ENCODE measurements around the gene VAV2. TPM values are rescaled to one million over a fixed set of nuclear protein-coding genes. Genes with fewer than 3 reads are reported as not detected.
A peak's percentile ranks its signal among the peaks of the same experiment; 100 is the strongest.

VAV2 gene
- total RNA-seq, 1 donor from 2014 or later, result 9.1 TPM

DNA sequence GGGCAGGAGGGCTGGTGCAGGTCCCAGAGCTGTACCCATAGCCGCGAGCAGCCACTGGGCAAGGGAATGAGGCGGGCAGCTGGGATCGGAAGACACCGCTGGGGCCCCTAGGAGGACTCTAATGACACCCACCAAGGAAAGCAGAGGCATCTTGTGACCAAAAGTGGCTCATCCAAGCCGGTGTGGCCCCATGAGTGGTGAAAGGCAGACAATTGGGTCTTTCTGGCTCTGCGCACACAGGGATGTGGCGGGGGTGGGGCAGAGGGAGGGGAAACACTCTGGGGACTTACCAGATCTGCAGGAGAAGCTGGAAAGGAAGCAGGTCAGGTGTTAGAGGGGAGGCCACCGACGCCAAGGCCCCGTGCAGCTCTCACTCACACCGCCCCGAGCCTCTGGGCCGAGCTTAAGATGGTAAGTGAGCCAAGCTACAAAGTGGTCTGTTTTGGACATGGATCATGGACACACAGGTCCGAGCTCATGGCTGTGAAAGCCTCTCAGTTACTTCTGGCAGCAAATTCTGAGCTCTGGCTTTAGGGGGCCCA, 211.6 kb downstream of the VAV2 start:
- ATAC-seq, result no peak

DNA sequence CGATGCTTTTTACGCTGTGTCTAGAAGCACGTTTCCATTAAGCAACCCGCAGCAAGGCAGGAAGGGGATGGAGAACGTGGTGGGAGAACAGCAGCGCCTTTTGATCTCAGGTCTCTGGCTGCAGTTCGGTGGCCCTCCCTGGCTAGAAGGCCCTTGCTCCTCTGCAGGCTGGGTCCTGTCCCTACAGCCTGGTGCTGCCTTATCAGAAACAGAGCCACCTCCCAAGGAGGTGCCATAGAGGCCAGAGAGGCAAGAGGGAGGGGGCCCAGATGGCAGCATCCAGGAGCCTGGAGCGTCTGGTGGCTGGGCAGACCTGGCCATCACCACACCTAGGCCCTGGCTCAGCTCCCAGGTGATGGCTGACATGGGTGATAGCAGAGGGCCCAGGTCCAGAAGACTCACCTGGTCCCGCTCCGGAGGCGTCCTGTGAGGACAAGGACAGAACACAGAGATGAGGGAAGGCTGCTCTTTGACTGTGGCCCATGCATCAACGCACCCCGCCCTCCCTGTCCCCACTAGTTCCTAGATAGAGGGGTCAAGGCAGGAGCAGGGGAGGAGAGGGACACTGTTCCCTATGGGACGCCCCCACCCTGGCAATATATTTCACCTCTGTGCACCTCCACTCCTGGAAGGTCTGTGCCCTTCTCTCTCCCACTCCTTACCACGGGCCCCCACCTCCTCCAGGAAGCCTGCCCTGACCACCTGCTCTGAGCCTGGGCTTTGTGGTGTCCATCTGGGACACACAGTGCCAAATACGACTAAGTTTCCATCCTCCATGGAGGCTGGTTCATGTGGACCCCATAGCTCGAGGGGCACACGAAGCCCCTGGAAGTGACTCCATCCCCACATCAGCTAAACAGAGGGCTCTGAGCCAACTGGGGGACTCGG, 212.4 kb downstream of the VAV2 start:
- no peak for ATAC-seq

DNA sequence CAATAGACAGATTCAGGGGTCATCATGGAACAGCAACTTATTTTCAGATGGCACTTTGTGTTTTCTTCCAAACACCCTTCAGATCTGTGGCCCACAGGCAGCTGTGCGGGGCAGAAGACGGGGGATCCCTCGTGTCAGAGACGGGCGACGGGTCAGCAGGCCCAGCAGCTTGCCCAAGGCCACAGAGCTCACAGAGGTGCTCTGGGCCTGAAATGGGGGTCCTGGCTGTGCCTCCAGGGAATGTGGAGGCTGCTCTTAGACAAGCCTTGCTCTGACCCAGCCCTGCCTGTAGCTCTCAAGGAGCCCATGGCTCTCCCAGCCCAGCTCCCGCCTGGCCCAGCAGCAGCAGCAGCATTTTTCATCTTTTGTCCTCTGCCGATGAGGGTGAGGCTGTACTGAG, 213.0 kb downstream of the VAV2 start:
- no peak for ATAC-seq

DNA sequence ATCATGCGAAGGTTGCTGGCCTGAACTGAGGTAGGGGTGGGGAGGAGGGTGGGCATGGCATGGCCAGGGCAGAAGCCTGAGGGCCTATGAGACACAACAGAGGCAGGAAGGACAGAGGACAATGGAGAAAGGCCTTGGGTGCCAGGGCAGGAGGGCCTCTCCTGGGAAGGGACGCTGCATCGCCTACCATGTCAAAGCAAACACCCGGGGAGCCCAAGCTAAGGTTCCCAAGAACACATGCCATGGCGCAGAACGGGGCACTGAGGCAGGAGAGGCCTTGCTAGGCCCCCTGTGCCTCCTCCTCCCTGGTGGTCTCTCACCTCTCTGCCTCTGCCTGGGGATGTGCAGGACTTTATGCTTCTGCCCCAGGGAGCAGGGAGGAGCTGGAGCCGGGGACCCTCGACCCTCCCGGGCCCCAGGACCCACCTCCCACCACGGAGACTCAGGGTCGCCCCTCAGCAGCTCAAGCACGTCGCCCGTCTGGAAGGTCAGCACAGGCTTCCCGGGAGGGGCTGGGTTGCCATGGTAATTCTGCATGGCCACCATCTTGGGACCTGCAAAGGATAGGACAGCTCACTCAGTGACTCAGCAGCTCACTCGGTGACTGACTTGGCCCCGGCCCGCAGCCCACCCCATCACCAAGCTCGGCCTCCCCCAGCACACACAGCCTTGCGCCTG, 213.6 kb downstream of the VAV2 start:
- no peak for ATAC-seq

DNA sequence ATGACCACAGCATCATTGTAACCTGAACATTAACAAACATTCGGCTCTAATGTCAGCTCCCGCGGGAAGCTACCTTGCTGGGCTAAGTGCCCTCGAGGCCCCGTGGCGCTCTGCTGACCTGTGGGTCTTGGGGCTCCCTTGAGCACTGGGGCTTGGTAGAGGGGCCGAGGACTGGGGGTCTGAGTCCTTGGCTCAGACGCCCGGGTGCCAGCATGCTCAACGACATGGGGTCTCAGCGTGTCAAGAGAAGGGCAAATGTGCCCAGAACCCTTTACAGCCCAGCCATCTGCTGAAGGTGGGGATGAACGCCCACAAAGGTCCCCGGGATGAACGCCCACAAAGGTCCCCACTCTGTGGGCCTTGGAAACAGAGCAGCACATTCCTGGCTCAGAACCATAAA, 214.3 kb downstream of the VAV2 start:
- no peak for ATAC-seq

DNA sequence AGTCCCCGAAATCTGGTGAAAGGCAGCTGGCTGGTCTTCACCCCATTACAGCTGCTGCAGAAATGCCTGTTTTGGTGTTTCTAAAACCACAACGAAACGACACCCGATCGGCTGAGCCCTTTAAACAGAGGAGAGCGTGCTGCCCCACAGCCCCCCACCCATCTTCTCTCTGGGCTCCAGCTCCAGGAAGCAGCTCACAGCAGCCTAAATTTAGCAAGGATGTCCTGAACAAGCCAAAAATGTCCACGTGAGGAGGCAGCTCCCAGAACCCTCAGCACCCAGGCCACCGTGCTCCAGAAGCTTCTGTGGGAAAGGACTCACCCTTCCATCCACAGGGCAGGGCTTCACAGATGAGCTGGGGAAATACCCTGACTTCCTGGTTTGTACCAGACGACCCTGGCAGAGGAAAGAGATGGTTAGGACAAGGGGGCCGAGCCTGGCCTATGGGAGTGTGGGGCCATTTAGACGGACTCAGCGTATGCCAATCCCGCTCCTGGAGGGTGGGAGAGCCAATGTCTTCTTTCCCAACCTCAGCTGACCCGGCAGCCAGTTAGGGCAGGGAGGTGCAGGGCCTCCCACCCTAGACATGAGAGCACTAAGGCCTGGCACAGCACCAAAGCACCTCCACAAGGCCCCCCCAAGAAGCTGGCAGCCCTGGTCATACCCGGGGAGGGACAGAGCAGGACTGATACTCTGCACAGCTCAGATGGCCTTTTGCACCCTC, 214.9 kb downstream of the VAV2 start:
- ATAC-seq, result no peak

DNA sequence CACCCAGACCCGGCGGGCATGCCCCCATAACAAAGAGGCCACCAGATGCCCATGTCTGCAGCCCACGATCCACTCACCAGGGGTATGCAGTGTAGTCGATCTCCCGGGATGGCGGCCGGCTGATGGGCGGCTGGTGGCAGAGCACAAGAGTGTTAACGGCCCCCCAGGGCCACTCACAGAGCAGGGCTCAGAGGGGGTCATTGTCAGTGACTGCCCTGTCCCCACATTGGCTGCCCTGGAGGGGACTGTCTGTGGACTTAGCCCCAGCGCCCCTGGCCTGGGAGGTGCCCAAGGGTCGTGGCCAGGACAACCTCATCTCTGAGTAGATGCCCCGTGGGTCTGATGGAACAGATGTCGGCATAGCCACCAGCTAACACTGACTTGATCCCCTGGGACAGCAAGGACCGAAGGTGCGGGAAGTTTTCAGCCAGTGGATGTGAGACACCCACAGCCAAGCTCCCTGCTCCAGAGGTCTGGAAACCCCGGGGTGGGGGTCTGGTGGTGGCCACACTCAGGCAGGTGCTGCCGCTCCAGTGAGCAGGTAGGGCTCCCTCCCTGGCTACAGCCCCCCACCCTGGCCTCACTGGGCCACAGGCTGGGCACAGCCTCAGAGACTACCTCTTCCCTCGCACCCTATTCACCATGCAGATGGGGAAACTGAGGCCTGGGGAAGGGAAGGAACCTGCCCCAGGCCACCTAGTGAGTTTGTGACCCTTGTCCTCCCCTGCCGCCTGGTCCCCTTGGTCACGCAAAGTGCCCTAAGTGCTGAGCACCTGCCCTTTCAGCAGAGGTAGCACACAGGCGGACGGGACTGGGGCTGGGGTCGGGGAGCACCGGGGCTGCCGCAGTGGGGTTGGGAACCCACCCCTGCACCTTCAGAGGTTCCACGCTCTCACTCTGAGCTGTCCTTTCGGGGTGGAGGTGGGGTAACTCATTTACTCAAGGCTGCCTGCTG, 215.9 kb downstream of the VAV2 start:
- no peak for ATAC-seq

DNA sequence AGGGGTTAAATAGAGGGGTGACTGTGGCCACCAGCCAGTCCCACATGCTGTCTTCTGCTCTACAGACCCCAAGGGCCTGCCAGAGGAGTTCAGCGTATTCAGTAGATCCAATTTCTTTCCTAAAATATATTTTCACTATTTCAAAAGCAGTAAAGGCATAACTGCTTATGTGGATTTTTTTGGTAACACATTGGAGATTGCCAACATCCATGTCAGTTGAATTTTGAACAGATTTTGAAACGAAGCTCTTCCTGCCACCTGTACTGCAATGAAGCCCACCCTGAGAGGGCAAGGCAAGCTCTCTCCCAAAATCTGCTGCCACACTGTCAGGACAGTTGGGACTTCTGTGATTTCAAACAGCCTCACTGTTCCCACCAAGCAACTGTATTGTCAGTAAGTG, 216.8 kb downstream of the VAV2 start:
- no peak for ATAC-seq

DNA sequence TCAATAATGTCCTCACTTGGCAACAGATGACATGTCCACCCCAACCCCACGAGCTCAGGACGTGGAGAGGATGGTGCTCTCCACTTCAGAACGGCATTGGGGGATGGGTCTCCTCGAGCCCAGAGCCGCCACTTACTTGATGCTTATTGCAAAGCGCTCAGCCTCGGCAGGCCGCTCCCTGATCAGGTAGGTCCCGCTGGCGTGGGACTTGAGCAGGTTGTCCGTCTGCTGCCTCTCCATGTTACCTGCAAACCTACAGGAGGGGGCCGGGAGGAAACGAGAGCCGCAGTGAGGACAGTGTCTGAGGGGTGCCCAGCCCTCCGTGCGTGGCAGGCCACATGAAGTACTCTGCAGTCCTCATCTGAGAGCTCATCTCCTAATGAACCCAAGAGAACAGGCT, 217.3 kb downstream of the VAV2 start:
- no peak for ATAC-seq

DNA sequence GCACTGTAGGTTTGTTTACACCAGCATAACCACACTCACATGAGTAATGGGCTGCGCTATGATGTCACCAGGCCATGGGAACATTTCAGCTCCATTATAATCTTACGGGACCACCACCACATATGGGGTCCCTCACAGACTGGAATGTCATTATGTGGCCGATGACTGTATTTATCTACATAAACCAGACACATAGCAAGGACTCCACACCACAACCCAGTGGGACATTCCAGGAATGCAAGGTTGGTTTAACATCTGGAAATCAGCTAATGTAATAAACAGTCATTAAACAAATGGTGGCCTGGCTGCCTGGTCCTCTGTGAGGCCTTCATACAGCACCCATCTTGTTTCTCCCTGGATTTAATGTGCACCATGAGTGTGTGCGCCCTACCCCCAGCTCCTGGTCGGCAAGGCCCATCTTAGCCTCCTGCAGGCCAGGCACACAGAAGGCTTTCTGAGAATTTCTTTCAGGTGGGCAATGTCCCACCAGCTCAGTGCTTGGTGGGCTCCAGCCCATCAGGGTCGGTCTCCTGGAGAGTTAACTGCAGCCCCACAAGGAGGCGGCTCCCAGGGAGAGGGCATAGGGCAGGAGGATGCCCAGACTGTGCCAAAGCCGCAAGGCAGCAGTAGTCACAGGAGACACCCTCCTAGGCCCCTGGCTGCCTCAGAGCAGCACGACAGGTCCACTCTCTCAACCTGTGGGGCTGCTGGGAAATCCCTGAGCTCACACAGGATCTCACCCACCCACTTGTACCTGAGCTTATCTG, 218.1 kb downstream of the VAV2 start:
- no peak for ATAC-seq

DNA sequence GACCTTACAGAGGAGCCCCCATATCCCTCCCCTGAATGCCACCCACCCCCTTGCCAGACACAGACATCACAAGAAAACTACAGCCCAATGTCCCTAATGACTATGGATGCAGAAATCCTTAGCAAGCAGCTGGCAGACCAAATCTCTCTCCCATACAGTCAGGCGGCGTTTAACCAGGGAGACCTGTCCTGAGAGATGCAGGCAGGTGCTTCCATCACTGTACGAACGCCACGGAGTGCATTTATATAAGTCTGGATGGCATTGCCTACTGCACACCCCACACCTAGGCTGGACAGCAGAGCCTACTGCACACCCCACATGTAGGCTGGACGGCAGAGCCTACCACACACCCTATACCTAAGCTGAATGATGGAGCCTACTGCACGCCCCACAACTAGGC, 219.5 kb downstream of the VAV2 start:
- no peak for ATAC-seq

DNA sequence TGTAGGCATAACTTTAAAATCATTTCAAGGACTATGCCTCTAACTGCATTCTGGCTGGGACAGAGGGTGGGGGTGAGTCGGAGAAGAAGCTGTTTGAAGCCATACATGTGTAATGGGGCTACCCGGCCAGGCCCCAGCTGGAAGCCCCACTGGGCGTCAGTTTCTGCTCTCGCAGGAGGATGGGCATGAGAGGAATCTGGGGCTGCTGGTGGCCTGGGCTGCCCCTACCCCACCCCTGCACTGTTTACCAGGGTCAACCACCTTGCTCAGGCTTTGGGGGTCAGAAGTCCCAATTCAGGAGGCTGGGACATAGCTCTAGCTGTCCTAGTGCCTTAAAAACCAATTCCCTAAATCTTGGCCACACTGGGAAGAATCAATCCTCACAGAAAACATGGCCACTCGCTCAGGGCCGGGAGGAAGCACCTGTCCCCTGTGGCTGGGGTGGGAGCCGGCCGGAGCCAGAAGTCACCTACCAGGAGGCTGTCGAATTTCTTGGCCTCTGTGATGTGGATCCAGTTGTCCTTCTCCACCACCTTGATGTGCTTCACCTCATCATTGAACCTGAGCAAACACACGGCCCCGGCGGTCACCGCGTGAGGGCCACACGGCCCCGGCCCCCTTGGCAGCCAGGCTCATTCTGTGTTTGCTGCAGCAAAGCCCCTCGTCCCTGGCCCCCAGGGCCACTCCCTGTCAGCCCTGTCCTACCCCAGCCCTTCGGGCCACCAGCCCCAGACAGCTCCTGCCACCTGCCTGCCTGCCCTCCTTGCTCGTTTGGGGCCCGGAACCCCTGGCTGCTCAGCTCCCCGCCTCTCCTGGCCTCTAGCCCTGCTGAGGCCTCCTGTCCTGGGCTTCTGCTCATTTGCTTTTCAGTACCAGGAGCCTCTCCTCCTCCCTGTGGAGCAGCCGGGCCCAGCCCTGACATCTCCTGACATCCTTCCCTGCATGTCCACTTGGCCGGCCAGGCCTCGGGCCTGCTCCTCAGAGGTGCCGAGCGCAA, 220.3 kb downstream of the VAV2 start:
- no peak for ATAC-seq

DNA sequence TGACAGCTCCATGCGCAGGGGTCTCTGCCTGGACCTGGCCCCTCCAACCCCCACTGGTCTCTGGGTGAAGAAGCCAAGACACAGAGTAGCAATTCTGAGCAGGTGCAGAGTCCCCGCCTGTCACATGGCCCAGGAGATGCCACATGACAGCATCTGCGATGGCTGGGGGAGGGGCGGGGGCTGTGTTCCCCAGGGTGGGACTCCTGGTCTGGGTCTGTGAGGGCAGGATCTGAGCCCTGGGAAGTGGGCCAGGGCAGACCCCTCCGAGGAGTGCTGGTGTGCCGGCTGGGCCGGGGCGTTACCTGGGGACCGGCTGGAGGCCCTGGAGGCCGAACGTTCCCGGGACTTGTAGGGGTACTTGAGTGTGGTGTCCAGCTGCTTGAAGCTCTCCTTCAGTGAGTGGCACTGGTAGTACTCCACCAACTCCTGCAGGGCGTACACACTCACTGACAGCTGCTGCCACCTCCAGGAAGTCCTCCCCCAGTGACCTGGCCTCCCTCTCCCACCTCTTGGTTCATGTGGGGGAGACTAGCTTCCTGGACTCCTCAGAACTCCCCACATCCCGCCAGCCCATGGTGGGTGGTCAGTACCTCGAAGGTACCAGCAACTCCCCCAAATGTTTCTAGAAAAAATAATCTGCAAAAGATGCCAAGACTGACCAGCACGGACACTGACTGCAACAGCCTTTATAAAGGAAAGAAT, 221.9 kb downstream of the VAV2 start:
- ATAC-seq, result peak; percentile 16

DNA sequence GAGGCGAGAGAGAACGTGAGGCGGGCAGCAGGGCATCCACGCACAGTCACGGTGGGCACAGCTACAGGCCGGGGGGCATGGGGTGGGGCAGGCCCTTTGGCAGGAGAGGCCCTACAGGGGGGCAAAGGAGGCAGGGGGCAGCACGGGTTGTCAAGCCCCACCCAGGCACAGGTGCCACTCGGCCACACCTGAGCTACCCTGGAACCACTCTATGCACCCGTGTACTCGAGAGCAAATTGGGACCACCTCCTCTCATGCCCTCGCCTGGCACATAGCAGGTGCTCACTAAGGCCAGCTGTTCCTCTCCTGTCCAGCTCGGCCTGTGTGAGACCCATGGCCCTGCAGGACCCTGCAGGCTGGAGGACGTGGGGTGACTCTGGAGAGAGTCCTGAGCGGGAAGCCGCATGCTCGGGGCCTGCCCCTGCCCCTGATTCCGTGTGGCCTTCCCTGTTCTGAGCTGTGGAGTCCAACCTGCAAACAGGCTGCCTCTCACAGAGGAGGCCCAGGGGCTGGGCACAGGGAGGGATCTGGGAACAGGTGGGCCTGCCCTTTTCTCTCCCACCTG, 222.5 kb downstream of the VAV2 start:
- ATAC-seq, result peak; percentile 22

DNA sequence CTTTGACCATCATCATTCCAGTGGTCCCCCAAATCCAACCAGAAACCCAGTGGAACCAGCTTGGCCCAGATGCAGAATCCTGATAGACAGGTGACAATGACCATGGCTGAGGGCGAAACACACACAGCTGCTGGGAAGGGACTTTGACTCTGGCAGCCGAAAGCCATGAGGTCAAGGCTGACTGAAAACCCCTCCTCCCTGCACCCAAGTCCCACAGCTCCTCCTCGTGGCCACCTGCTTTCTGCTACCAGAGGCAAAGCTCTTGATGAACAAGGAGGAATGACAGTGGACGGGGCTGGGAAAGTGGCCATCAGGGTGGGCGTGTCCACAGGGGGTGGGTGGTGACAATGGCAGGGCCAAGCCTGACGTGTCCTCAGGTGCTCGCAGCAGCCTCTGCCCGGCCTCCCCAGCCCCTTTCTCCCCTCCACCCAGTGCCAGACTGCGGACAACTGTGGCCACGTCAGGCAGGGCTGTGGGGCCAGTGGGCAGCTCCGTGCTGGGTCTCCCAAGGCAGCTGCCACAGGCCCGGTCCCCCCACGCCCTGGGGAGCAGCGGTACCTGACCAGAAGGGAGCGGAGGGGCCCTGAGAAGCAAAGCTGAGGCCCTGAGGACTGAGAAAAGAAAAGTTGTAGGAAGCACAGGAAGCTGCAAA, 223.1 kb downstream of the VAV2 start:
- no peak for ATAC-seq

DNA sequence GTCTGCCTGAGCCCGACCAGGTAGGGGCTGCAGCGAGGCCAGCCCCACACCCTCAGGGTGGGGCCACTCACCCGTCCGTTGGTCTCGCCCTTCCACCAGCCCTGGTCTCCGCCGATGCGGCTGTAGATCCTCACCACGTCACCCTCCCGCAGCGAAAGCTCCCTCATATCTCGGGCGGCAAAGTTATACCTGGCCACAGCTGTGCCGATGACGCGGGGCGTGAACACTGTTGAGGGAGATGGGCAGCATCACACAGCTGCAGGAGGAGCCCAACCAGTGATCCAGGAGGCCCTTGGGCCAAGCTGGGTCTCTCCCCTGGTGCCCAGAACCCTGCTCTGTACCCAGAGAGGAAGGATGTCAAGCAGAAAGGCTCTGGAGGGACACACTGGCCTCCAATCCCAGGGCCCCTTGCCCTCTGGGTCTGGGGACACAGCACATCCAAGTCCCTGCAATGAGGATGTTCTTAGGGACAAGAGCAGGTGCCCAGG, 223.7 kb downstream of the VAV2 start:
- ATAC-seq, result no peak

DNA sequence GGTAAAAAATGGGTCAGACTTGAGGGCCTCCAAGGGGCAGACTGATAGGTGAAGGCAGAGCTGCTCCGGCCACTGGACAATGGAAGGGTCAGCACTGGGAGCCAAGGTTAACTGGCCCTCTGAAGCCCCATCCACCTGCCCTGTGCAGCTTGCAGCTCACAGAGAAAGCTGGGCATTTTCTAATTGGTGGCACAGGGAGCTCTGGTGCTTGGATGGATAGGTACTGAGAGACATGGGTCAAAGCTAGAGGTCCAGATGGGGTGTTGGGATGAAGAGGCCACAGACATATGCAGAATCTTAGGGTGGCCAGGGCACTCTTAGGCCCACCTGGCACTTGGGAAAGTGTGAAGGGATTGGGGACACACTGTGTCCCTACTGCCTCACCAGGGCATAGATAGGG, 224.5 kb downstream of the VAV2 start:
- ATAC-seq, result no peak

DNA sequence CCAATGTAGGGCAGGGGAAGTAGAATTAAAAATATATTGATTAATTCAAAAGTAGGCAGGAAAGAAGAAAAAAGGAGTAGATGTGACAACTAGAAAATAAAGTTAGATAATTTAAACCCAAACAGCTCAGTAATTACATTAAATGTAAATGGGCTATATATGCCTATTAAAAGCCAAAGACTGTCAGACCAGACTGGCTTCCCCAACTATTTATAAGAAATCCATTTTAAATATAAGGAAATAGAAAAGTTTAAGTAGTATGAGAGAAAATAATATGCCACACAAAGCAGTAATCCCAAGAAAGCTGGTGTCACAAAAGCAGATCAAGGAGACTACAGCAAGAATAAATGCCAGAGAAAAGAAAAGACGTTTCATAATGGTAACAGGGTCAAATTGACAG, 225.1 kb downstream of the VAV2 start:
- no peak for ATAC-seq

Data from esophagus mucosa (tissue), 1 donor.